Stimulated activated naive CD4-positive, alpha-beta T cell treated with Interleukin-2 at 50 U/mL for 16 hours (primary cell): ENCODE data around the gene KCNE1.
"Not testable (repeated sequence)": the region's sequence is repeated elsewhere in the genome, so short reads cannot be mapped to it uniquely, and the experiment has no call there.

Experiments used
- DNase-seq: peaks from one replicate; lab custom pipeline; 2025; lab: John Stamatoyannopoulos, UW

Gene KCNE1

DNA sequence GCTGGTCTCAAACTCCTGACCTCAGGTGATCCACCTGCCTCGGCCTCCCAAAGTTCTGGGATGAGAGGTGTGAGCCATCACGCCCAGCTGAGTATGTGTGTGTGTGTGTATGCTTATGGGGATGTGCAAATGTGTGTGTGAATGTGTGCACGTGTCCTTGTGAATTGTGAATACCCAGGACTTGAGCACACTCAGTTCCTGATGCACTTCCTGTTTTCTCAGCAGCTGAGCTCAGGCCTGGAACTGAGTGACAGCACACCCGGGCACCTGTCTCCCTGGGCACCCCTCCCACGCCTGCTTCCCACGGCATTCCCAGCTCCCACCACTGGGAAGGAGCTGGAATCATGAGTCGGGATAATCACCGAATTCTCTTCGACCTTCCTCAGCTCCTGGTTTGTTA lies 104.7 kb downstream of the KCNE1 start:
- DNase-seq, result not testable (repeated sequence)

- DNase-seq, result not testable (repeated sequence)
Measured at GRCh38 chr21:34406676-34407075, 105.3 kb downstream of the KCNE1 start.

DNA sequence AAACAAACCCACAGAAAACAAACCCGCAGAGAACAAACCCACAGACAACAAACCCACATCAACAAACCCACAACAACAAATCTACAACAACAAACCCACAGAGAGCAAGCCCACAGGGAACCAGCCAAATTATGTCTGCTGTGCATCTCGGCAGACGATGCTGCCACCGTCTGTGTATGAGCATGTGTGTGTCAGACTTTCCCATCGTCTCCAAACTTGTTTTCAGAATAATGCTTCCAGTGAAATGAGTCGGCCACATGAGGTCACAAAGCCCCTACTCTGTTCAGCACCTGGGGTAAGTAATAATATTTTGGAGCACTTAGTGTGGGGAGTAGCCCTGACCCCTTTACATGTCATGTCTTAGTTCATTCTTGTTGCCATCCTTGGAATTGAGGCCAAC lies 105.9 kb downstream of the KCNE1 start:
- not testable (repeated sequence) for DNase-seq

DNA sequence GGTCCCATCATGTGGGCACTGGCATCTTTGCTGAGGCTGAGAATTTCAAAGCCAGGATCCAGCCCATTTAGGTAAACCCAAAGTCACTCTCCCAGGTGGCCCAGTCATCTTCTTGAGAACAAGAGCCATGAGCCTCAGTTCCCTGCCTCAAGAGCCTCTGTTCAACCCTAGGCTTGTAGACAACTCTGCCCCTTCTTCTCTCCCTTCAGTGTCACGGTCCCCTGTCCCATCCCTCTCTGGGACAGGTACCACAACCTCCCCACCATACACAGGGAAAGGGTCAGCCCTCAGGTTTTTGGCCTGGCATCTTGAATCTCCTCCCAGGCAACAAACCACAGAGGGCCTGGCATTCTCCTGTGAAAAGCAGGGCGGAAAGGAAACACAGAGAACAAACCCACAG lies 106.3 kb downstream of the KCNE1 start:
- DNase-seq, result not testable (repeated sequence)

GRCh38 chr21:34404742-34405141 lies 107.3 kb downstream of the KCNE1 start:
- DNase-seq, result not testable (repeated sequence)

- DNase-seq, result not testable (repeated sequence)
Measured at GRCh38 chr21:34400522-34400921, 111.5 kb downstream of the KCNE1 start.
